ENCODE data around the gene SARS1.

GRCh38 chr1:109255097-109255651, 41.5 kb downstream of the SARS1 start:
- no peak for TF ChIP-seq CTCF (conservative IDR thresholded peaks at IDR 0.05; ENCODE audit: low read depth, low read length)
- no peak for TF ChIP-seq EZH2phosphoT487 (IDR thresholded peaks at IDR 0.05; ENCODE audit: borderline replicate concordance, low read length)
